Kidney tubule cell (primary cell): ENCODE data around the gene RBMS1.
"Not testable (repeated sequence)": the region's sequence is repeated elsewhere in the genome, so short reads cannot be mapped to it uniquely, and the experiment has no call there.

Source experiments
- DNase-seq: peaks from one replicate; pipeline ENCODE4 v3.0.0-alpha.2; 2018; ENCODE audit warnings: low spot score

RBMS1 gene

GRCh38 chr2:160380000-160380570 is 113.5 kb downstream of the RBMS1 start:
- no peak for DNase-seq

- no peak for DNase-seq
Observed at GRCh38 chr2:160379399-160379798, 114.2 kb downstream of the RBMS1 start.

- no peak for DNase-seq
Observed at GRCh38 chr2:160377204-160377995, 116.2 kb downstream of the RBMS1 start.

GRCh38 chr2:160376576-160376975 is 117.0 kb downstream of the RBMS1 start:
- DNase-seq = peak; percentile 38

GRCh38 chr2:160375802-160376469 is 117.7 kb downstream of the RBMS1 start:
- peak; percentile 35 for DNase-seq

GRCh38 chr2:160375037-160375436 is 118.6 kb downstream of the RBMS1 start:
- DNase-seq = no peak

GRCh38 chr2:160373666-160374065 is 119.9 kb downstream of the RBMS1 start:
- no peak for DNase-seq

- DNase-seq = no peak
Observed at GRCh38 chr2:160373263-160373662, 120.3 kb downstream of the RBMS1 start.

- DNase-seq = peak; percentile 30
Observed at GRCh38 chr2:160372585-160372984, 121.0 kb downstream of the RBMS1 start.

GRCh38 chr2:160372010-160372356 is 121.6 kb downstream of the RBMS1 start:
- DNase-seq = no peak

- DNase-seq = no peak
Observed at GRCh38 chr2:160371251-160372009, 122.2 kb downstream of the RBMS1 start.

GRCh38 chr2:160368988-160369930 is 124.3 kb downstream of the RBMS1 start:
- DNase-seq = peak; percentile 67

- DNase-seq = peak; percentile 93
Observed at GRCh38 chr2:160367887-160368286, 125.7 kb downstream of the RBMS1 start.

- not testable (repeated sequence) for DNase-seq
Observed at GRCh38 chr2:160367139-160367538, 126.5 kb downstream of the RBMS1 start.

- DNase-seq = no peak
Observed at GRCh38 chr2:160366474-160366873, 127.1 kb downstream of the RBMS1 start.

- no peak for DNase-seq
Observed at GRCh38 chr2:160365716-160366367, 127.8 kb downstream of the RBMS1 start.

- DNase-seq = no peak
Observed at GRCh38 chr2:160364364-160364763, 129.2 kb downstream of the RBMS1 start.

- DNase-seq = no peak
Observed at GRCh38 chr2:160363961-160364360, 129.6 kb downstream of the RBMS1 start.

GRCh38 chr2:160363055-160363454 is 130.6 kb downstream of the RBMS1 start:
- no peak for DNase-seq

- DNase-seq = no peak
Observed at GRCh38 chr2:160362541-160362940, 131.1 kb downstream of the RBMS1 start.

- DNase-seq = no peak
Observed at GRCh38 chr2:160362018-160362417, 131.6 kb downstream of the RBMS1 start.
